Spleen (tissue), 7 donors: ENCODE data around the gene WDR4.

Source experiments
- POLR2A ChIP-seq, 3 donors: fragments of 450-650 bp; IDR thresholded peaks; one replicate each; pipeline ENCODE4 v1.5.1; 2017; ENCODE audit warnings: antibody characterized with exemption in 3 of 3, mild to moderate bottlenecking in 1 of 3
- TF ChIP-seq, protein P1 (sequence below), 11 experiments: fragments of 200-600 bp in 7 of 11; fragments of 450-650 bp in 4 of 11; sonication (generic) in 4 of 11; IDR thresholded peaks in 8 of 11; conservative IDR thresholded peaks in 3 of 11; 1 replicate in 7 of 11; 2 replicates in 4 of 11; pipeline versions ENCODE4 v1.4.0 to v1.8.0; 2016 to 2021; ENCODE audit warnings: antibody characterized with exemption in 11 of 11, inconsistent platforms in 4 of 11, mild to moderate bottlenecking in 1 of 11
- donor health status: DM: no; HTN: no; CAD: no; lungs with moderate emphysema.
- donor health status: DM: no; HTN: no; CAD: no.
- donor health status: DM: no; HTN: no; CAD: no.

DNA sequence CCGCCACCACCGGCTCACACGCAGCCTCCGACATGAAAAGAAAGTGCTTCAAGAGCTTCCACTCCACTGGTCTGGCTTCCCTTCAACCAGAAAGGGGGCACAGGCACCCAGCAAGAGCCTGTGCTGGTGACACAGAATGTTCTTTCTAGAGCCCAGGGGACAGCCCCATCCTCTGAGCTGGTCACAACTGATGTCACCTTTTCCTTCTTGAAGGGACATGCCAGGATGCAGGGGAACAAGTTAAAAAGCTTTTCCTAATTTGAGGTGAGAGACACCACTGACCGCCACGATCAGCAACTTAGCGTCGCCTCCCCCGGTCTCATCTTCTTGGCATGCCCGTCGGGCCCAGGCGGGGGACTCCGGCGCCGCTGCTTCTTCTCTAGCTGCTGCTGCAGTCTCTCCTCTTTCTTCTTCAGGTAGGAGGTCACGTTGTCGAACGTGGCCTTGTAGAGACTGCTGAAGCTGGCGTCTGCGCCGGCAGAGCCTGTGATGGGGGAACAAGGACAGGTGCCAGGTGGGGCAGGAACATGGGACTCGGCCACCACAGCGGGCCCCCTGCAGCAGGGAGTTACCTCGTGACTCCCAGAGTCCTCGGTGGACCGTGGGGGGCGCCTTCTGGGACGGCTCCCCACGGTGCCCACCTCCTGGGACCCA is 29.5 kb downstream of the WDR4 start:
- TF ChIP-seq, protein P1, sequence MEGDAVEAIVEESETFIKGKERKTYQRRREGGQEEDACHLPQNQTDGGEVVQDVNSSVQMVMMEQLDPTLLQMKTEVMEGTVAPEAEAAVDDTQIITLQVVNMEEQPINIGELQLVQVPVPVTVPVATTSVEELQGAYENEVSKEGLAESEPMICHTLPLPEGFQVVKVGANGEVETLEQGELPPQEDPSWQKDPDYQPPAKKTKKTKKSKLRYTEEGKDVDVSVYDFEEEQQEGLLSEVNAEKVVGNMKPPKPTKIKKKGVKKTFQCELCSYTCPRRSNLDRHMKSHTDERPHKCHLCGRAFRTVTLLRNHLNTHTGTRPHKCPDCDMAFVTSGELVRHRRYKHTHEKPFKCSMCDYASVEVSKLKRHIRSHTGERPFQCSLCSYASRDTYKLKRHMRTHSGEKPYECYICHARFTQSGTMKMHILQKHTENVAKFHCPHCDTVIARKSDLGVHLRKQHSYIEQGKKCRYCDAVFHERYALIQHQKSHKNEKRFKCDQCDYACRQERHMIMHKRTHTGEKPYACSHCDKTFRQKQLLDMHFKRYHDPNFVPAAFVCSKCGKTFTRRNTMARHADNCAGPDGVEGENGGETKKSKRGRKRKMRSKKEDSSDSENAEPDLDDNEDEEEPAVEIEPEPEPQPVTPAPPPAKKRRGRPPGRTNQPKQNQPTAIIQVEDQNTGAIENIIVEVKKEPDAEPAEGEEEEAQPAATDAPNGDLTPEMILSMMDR (IDR thresholded peaks at IDR 0.05 in 8 of 11, conservative IDR thresholded peaks at IDR 0.05 in 3 of 11): no peak
- no peak for TF ChIP-seq POLR2A (IDR thresholded peaks at IDR 0.05)
